ENCODE data around the gene PJA2. TPM values are rescaled to one million over a fixed set of nuclear protein-coding genes. Genes with fewer than 3 reads are reported as not detected.

Gene PJA2
- total and polyA plus RNA-seq, 9 of the 15 experiments (the other 6 are each of a cell fraction or from before 2014, with no cell fraction given): 25.1 to 82.1 (median 50.1) TPM

- TF ChIP-seq, protein P1, sequence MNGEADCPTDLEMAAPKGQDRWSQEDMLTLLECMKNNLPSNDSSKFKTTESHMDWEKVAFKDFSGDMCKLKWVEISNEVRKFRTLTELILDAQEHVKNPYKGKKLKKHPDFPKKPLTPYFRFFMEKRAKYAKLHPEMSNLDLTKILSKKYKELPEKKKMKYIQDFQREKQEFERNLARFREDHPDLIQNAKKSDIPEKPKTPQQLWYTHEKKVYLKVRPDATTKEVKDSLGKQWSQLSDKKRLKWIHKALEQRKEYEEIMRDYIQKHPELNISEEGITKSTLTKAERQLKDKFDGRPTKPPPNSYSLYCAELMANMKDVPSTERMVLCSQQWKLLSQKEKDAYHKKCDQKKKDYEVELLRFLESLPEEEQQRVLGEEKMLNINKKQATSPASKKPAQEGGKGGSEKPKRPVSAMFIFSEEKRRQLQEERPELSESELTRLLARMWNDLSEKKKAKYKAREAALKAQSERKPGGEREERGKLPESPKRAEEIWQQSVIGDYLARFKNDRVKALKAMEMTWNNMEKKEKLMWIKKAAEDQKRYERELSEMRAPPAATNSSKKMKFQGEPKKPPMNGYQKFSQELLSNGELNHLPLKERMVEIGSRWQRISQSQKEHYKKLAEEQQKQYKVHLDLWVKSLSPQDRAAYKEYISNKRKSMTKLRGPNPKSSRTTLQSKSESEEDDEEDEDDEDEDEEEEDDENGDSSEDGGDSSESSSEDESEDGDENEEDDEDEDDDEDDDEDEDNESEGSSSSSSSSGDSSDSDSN (IDR thresholded peaks at IDR 0.05; ENCODE audit: borderline replicate concordance in 1 of 2, low read depth in 2 of 2, low read length in 2 of 2): no peak
- TF ChIP-seq ETV6 (IDR thresholded peaks at IDR 0.05; ENCODE audit: borderline replicate concordance in 1 of 2, low read depth in 2 of 2, low read length in 1 of 2): no peak
- no peak for TF ChIP-seq ETV6 (CRISPR knock-in tag; IDR thresholded peaks at IDR 0.05; ENCODE audit: borderline replicate concordance)
- no peak for TF ChIP-seq HIVEP1 (CRISPR knock-in tag; IDR thresholded peaks at IDR 0.05)
- TF ChIP-seq HDGF (IDR thresholded peaks at IDR 0.05): no peak
- TF ChIP-seq ZNF318 (IDR thresholded peaks at IDR 0.05; ENCODE audit: borderline replicate concordance in 1 of 2, low read depth in 1 of 2): no peak
- TF ChIP-seq, protein P2, sequence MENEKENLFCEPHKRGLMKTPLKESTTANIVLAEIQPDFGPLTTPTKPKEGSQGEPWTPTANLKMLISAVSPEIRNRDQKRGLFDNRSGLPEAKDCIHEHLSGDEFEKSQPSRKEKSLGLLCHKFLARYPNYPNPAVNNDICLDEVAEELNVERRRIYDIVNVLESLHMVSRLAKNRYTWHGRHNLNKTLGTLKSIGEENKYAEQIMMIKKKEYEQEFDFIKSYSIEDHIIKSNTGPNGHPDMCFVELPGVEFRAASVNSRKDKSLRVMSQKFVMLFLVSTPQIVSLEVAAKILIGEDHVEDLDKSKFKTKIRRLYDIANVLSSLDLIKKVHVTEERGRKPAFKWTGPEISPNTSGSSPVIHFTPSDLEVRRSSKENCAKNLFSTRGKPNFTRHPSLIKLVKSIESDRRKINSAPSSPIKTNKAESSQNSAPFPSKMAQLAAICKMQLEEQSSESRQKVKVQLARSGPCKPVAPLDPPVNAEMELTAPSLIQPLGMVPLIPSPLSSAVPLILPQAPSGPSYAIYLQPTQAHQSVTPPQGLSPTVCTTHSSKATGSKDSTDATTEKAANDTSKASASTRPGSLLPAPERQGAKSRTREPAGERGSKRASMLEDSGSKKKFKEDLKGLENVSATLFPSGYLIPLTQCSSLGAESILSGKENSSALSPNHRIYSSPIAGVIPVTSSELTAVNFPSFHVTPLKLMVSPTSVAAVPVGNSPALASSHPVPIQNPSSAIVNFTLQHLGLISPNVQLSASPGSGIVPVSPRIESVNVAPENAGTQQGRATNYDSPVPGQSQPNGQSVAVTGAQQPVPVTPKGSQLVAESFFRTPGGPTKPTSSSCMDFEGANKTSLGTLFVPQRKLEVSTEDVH (IDR thresholded peaks at IDR 0.05; ENCODE audit: low read depth, partially characterized antibody): no peak
- peak; percentile 83 for TF ChIP-seq MAFG (tag; conservative IDR thresholded peaks at IDR 0.05)
- TF ChIP-seq SMAD4 (CRISPR knock-in tag; conservative IDR thresholded peaks at IDR 0.05): no peak
- no peak for TF ChIP-seq KDM4B (IDR thresholded peaks at IDR 0.05; ENCODE audit: borderline replicate concordance in 2 of 2, low read depth in 1 of 2)
- TF ChIP-seq ZKSCAN3 (CRISPR knock-in tag; IDR thresholded peaks at IDR 0.05): no peak
- no peak for TF ChIP-seq PPARD (CRISPR knock-in tag; IDR thresholded peaks at IDR 0.05)
- TF ChIP-seq ZNF354B (CRISPR knock-in tag; IDR thresholded peaks at IDR 0.05): no peak
- TF ChIP-seq JUND (IDR thresholded peaks at IDR 0.05; ENCODE audit: borderline replicate concordance, low read depth, low read length): peak; percentile 32
- peak; percentile 70; the same call in 2 of the 3 replicates for TF ChIP-seq JUND (tag; IDR thresholded peaks at IDR 0.05; ENCODE audit: borderline replicate concordance, low read depth, low read length)
Observed at GRCh38 chr5:109455598-109456096, 45.9 kb upstream of the PJA2 start (continued).
